Mucosa of stomach (tissue), 1 donor: ENCODE results near the gene ASCL5.

Experiments
- H3K27me3 ChIP-seq: one replicate; pipeline ENCODE4 v1.7.0; 2013; ENCODE audit warnings: mild to moderate bottlenecking, low read length; ENCODE audit not compliant: control insufficient read depth, insufficient read depth
- H3K36me3 ChIP-seq: one replicate; pipeline ENCODE4 v1.7.0; 2013; ENCODE audit warnings: low read length; ENCODE audit not compliant: control insufficient read depth, insufficient read depth
- H3K4me1 ChIP-seq: one replicate; pipeline ENCODE4 v1.7.0; 2013; ENCODE audit warnings: mild to moderate bottlenecking, low read length; ENCODE audit not compliant: control insufficient read depth, insufficient read depth
- H3K4me3 ChIP-seq: one replicate; pipeline ENCODE4 v1.7.0; 2013; ENCODE audit warnings: low read length
- H3K9ac ChIP-seq: one replicate; pipeline ENCODE4 v1.7.0; 2013; ENCODE audit warnings: mild to moderate bottlenecking, low read length, moderate library complexity
- H3K9me3 ChIP-seq: one replicate; pipeline ENCODE4 v1.7.0; 2013; ENCODE audit warnings: mild to moderate bottlenecking, low read length, moderate library complexity; ENCODE audit not compliant: control insufficient read depth
- donor health status: Pancreatic carcinoma.

Gene ASCL5

DNA sequence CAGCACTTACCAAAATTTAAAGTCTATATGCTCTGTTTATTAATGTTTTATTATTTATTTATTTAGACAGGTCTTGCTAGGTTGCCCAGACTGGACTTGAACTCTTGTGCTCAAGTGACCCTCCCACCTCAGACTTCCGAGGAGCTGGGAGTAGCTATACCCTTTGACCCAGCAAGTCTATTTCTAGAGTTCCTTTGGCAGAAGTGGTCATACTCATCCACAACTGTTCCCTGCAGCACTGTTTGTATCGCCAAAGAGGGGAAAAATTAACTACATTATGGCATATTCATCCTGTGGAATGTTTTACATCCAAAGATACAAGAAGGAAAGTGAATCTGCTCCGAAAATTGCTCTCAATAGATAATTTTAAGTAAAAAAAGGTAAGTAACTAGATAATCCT, 43.2 kb downstream of the ASCL5 start:
- Histone ChIP-seq H3K9me3 (no peaks in the 10 kb centered on the region), H3K4me1 (peaks cover 4% of the 10 kb centered on the region), H3K36me3 (no peaks in the 10 kb centered on the region), H3K27me3 (peaks cover 10% of the 10 kb centered on the region), H3K9ac (no peak overlapping the region), H3K4me3 (no peak overlapping the region)

DNA sequence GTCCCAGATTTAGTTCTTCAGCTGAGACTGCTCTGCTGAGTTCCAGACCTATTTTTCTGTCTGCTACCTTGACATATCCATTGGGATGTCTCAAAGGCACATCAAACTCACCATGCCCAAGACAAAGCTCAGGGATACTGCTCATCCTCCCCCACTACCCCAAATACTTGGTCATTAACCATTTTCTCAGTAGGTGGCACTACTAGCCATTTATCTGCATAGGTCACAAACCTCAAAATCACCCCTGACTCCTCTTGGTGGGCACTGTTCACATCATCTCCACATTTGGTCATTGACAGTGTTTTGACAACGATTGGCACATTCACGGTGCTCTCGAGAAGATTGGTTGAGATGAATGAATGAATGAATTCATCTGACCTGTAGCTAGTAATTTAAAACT, 46.8 kb downstream of the ASCL5 start:
- Histone ChIP-seq H3K27me3 (peaks cover 10% of the 10 kb centered on the region), H3K4me1 (no peaks in the 10 kb centered on the region)

DNA sequence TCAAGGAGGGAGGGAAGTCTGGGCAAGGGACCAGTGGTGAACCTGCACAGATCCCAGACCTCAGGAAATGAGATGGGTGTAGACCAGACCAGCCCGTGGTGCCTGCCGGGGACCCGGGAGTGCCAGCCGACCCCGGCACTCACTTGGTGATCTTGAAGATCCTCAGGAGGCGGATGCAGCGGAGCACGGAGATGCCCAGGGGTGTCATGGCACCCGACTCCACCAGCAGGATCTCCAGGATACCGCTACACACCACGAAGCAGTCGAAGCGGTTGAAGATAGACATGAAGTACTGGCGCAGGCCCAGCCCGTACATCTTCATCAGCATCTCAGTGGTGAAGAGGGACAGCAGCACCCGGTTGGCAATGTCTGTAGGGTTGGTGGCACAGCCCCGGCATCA, 49.2 kb downstream of the ASCL5 start:
- H3K36me3 ChIP-seq: no peaks in the 10 kb centered on the region
- H3K27me3 ChIP-seq: peaks cover 1% of the 10 kb centered on the region

More for the DNA sequence above, 46.8 kb downstream of the ASCL5 start:
- Histone ChIP-seq H3K4me3 (no peak overlapping the region), H3K9me3 (no peaks in the 10 kb centered on the region), H3K9ac (no peak overlapping the region), H3K36me3 (no peaks in the 10 kb centered on the region)

DNA sequence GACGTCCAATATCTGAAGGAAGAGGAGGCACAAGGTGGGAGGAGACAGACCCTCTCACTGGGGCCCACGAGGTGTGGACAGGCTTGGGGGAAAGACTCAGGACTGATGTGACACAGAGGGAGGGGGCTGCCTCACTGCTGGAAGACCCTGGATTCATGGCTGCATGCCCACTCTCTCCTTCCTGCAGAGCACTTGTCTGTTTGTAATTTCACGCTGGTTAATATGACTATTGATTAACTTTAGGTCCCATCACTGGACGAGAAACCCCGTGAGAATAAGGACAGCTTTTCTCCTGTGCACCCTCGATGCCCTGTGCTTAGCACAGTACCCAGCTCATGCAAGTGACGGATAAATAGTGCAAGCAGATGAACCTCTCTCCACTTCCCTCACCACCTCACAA, 49.9 kb downstream of the ASCL5 start:
- Histone ChIP-seq H3K9me3 (no peaks in the 10 kb centered on the region), H3K9ac (no peak overlapping the region), H3K27me3 (no peaks in the 10 kb centered on the region), H3K4me1 (no peaks in the 10 kb centered on the region), H3K4me3 (no peak overlapping the region), H3K36me3 (no peaks in the 10 kb centered on the region)

More for the DNA sequence above, 49.2 kb downstream of the ASCL5 start:
- Histone ChIP-seq H3K9me3 (no peaks in the 10 kb centered on the region), H3K9ac (no peak overlapping the region), H3K4me1 (no peaks in the 10 kb centered on the region), H3K4me3 (no peak overlapping the region)

DNA sequence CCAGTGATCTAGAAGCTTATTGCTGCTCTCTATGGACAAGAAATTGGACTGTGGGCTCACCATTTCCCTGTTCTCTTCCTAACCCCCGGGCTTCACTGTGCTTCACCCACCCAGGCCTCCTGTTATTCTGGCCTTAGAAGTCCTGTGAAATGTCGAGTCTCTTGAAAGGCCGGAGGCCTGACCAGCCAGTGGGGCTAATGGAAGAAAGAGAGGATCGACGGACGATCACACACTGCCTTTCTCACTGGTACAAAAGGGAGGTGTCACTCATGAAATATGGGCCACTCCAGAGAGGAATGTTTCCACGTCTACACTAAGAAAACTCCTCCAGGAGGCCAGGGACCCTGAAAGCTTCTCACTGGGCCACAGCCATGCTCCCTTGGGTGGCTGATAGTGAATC, 50.9 kb downstream of the ASCL5 start:
- H3K36me3 ChIP-seq: no peaks in the 10 kb centered on the region
- no peak overlapping the region for H3K4me3 ChIP-seq
- H3K9ac ChIP-seq: no peak overlapping the region
- no peaks in the 10 kb centered on the region for H3K27me3 ChIP-seq
- no peaks in the 10 kb centered on the region for H3K9me3 ChIP-seq
- H3K4me1 ChIP-seq: no peaks in the 10 kb centered on the region

DNA sequence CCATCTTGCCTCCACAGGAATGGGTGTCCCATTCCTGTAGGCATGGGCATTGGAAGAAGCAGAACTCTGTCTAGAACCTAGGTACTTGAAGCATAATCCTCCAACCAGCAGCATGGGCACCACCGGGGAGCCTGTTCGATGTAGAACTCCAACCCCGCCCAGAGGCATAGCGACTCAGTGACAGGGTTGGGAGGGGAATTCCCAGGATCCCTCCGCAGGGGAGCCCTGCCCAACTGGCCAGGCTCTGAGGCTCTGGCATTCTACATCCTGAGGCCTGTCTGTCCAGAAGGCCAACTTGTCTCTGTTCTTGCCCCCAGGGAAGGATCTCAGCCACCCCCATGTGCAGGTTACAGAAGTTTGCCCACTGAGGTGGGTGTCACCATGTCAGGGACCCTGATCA, 53.0 kb downstream of the ASCL5 start:
- H3K4me1 ChIP-seq: no peaks in the 10 kb centered on the region
- H3K36me3 ChIP-seq: no peaks in the 10 kb centered on the region
- H3K27me3 ChIP-seq: peaks cover 5% of the 10 kb centered on the region
- no peak overlapping the region for H3K4me3 ChIP-seq
- no peaks in the 10 kb centered on the region for H3K9me3 ChIP-seq
- no peak overlapping the region for H3K9ac ChIP-seq

DNA sequence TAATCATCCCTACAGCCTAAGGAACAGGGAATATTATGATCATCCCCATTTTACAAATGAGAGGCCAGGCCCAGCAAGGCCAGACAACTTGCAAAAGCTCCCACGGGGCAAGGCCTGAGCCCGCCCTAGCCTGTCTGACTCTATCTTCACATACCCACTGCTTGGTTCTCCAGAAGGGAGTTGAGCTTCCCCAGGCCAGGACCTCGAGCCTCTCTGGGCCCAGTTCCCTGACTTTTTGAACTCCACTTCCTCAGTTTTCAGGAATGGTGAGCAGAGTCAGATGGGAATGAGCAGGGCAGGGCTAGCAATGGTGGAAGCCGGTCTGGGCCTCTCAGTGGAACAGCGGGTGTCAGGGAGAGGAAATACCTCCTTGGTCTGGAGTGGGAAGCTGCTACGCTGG, 54.1 kb downstream of the ASCL5 start:
- Histone ChIP-seq H3K9ac (no peak overlapping the region), H3K36me3 (no peaks in the 10 kb centered on the region), H3K4me3 (no peak overlapping the region), H3K27me3 (peaks cover 5% of the 10 kb centered on the region), H3K9me3 (no peaks in the 10 kb centered on the region), H3K4me1 (no peaks in the 10 kb centered on the region)

DNA sequence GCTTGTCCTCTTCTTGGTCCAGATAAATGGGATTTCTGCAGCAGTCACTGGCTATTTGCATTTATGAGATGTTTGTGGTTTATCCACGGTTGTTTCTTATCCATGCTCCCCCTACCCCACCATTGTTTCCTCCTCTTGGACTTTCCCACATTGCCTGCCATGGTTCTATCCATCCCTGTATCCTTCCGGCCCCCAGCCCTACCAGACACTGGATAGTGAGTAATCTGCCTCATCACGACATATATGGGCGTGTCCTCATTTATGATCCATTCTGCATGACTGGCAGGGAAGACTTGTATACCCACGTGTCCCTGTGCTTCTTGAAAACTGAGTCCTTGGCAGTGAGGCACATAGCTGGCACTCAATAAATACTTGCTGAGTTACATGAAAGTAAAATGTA, 54.8 kb downstream of the ASCL5 start:
- Histone ChIP-seq H3K4me3 (no peak overlapping the region), H3K27me3 (peaks cover 6% of the 10 kb centered on the region), H3K36me3 (no peaks in the 10 kb centered on the region), H3K9me3 (no peaks in the 10 kb centered on the region), H3K9ac (no peak overlapping the region), H3K4me1 (no peaks in the 10 kb centered on the region)

DNA sequence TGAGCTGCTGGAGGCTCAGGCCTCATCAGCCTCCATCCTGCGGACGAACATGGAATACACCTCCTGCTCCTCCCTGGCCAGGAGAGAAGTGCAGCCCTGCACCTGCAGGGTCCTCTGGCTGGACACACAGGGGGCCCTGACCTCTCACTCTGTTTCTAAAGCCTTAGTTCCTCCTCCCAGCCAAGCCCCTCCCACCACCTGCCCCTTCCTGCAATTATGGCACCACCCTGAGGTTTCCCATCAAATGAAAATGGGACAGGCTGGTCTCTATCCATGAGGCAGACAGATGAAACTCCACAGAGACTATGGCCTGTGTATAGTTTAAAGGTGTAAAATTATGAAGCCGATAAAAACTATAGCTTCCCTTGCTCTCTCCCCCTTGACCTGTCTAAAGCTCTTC, 57.3 kb downstream of the ASCL5 start:
- Histone ChIP-seq H3K9me3 (no peaks in the 10 kb centered on the region), H3K4me1 (no peaks in the 10 kb centered on the region), H3K4me3 (no peak overlapping the region), H3K27me3 (peaks cover 10% of the 10 kb centered on the region), H3K36me3 (no peaks in the 10 kb centered on the region), H3K9ac (no peak overlapping the region)

DNA sequence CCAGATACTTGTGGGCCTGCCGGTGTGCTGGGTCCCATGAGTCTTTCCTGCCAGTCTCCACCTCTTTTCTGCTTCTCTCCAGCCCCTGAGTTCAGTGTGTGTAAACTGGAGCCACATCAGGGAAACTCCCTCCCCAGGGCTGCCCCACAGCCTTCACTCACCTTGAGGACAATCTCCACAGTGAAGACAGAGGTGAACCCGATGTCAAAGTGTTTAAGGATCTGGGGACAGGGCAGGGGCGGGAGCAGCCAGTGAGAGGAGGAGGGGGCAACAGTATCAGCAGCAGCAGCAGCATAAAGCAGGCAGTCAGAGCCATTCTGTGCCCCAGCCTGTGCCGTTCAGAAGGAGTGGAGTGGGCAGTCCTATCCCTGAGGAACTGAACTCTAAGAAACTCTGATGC, 58.0 kb downstream of the ASCL5 start:
- no peak overlapping the region for H3K4me3 ChIP-seq
- no peaks in the 10 kb centered on the region for H3K9me3 ChIP-seq
- no peaks in the 10 kb centered on the region for H3K4me1 ChIP-seq
- H3K9ac ChIP-seq: no peak overlapping the region
- H3K36me3 ChIP-seq: no peaks in the 10 kb centered on the region
- H3K27me3 ChIP-seq: peaks cover 16% of the 10 kb centered on the region

DNA sequence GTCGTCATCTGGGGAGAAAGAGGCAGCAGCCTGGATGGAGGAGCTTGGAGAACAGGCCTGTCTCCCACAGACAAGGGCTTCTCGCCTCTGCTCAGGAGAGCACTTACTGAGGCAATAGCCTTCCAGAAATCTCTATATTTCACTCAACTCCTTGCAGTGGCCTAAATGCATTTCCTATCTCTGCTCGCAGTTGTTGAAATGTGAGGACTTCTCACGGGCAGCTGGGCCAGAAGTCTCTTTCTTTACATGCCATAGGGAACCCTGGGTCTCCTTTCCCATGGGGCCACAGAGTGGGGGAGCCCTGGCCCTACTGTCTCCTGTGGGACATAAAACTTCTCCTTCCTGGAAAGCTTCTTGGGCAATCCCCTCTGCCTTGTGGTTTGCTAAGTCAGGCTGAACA, 60.0 kb downstream of the ASCL5 start:
- Histone ChIP-seq H3K9ac (no peak overlapping the region), H3K4me1 (no peaks in the 10 kb centered on the region), H3K4me3 (no peak overlapping the region), H3K36me3 (no peaks in the 10 kb centered on the region), H3K9me3 (no peaks in the 10 kb centered on the region), H3K27me3 (peaks cover 22% of the 10 kb centered on the region)

DNA sequence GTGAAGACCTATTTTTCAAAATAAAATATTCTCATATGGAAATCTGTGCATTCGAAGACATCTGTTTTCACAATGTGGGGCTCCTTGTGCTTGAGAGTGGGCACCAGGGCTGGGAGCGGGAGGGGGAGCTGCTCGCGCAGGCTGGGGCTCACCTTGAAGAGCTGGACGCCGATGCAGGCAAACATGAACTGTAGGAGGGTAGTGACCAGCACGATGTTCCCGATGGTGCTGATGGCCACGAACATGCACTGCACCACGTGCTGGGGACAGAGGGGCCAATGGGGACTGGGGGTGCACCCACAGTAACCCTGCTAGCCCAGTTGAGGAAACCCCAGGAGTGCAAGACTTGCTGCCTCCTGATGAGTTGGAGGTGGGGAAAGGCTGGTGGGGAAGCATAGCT, 61.3 kb downstream of the ASCL5 start:
- Histone ChIP-seq H3K36me3 (no peaks in the 10 kb centered on the region), H3K9ac (no peak overlapping the region), H3K9me3 (no peaks in the 10 kb centered on the region), H3K4me1 (peaks cover 6% of the 10 kb centered on the region), H3K27me3 (peaks cover 22% of the 10 kb centered on the region), H3K4me3 (no peak overlapping the region)

DNA sequence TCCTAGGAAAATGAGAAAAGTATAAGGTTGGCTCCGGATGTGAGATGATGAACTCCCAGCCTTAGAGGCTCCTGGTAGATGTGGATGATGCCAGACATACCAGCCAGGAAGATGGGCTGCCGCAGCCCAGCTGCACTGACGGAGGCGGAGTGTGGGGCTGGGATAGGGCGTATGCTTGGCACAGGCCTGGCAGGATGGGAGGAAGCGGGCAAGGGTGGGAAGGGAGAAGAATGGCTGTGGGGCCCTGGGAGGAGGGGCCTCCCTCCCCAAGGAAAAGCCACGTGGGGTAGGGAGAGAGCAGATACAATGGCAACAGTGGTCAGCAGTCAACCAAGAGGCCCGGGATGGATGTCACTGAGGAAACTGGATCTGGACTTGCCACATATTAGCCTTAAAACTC, 62.2 kb downstream of the ASCL5 start:
- Histone ChIP-seq H3K27me3 (peaks cover 22% of the 10 kb centered on the region), H3K4me3 (no peak overlapping the region)

More for the DNA sequence above, 62.2 kb downstream of the ASCL5 start:
- Histone ChIP-seq H3K36me3 (no peaks in the 10 kb centered on the region), H3K9me3 (no peaks in the 10 kb centered on the region), H3K9ac (no peak overlapping the region), H3K4me1 (peaks cover 14% of the 10 kb centered on the region)
